GM23338 (cell line): ENCODE results near the gene RADIL. TPM values are rescaled to one million over a fixed set of nuclear protein-coding genes. Genes with fewer than 3 reads are reported as not detected.

Experiments
- ATAC-seq: fragments of 200-7000 bp; cut with Tn5 transposase; 3 replicates; pipeline ENCODE4 v1.9.1; 2020
- DNase-seq: peaks from one replicate; pipeline ENCODE4 v3.0.0-alpha.2; 2015; ENCODE audit warnings: low spot score
- H2AFZ ChIP-seq: fragments of 200-600 bp; sonication (generic); 2 replicates; pipeline ENCODE4 v1.8.0; 2016; ENCODE audit warnings: antibody characterized with exemption, mild to moderate bottlenecking, moderate library complexity
- H3F3A ChIP-seq: fragments of 200-600 bp; sonication (generic); replicated peaks from 2 replicates; pipeline ENCODE4 v1.8.0; 2017; ENCODE audit warnings: antibody characterized with exemption, mixed run types, low read depth
- H3K27ac ChIP-seq: fragments of 200-600 bp; sonication (generic); 2 replicates; pipeline ENCODE4 v1.6.1; 2016; ENCODE audit warnings: low read depth
- H3K27me3 ChIP-seq: fragments of 200-600 bp; sonication (generic); 2 replicates; pipeline ENCODE4 v1.8.0; 2016; ENCODE audit warnings: mild to moderate bottlenecking, mixed run types, moderate library complexity; ENCODE audit not compliant: insufficient read depth
- H3K36me3 ChIP-seq: fragments of 200-600 bp; sonication (generic); 2 replicates; pipeline ENCODE4 v1.8.0; 2016; ENCODE audit warnings: mild to moderate bottlenecking; ENCODE audit not compliant: insufficient read depth
- H3K4me1 ChIP-seq: fragments of 200-600 bp; sonication (generic); 2 replicates; pipeline ENCODE4 v1.8.0; 2016; ENCODE audit warnings: mild to moderate bottlenecking, moderate library complexity; ENCODE audit not compliant: insufficient read depth
- H3K4me2 ChIP-seq: fragments of 200-600 bp; sonication (generic); 2 replicates; pipeline ENCODE4 v1.7.1; 2017; ENCODE audit warnings: mixed run types
- H3K4me3 ChIP-seq: fragments of 200-600 bp; sonication (generic); 2 replicates; pipeline ENCODE4 v1.6.1; 2016; ENCODE audit warnings: mixed run types
- H3K79me2 ChIP-seq: fragments of 200-600 bp; sonication (generic); replicated peaks from 2 replicates; pipeline ENCODE4 v1.8.0; 2017; ENCODE audit warnings: mild to moderate bottlenecking; ENCODE audit not compliant: insufficient read depth
- H3K9me2 ChIP-seq: fragments of 200-600 bp; sonication (generic); 2 replicates; pipeline ENCODE4 v1.8.0; 2017; ENCODE audit not compliant: insufficient read depth
- H4K20me1 ChIP-seq: fragments of 200-600 bp; sonication (generic); replicated peaks from 2 replicates; pipeline ENCODE4 v1.8.0; 2017; ENCODE audit warnings: mild to moderate bottlenecking; ENCODE audit not compliant: insufficient read depth
- H3K27ac Mint-ChIP-seq: 2 replicates; pipeline ENCODE4 v1.8.0; 2020; ENCODE audit warnings: inconsistent platforms, mild to moderate bottlenecking, moderate library complexity, mixed read lengths
- H3K27me3 Mint-ChIP-seq: 3 replicates; pipeline ENCODE4 v1.8.0; 2022; ENCODE audit warnings: low read depth, mild to moderate bottlenecking, moderate library complexity, mixed read lengths, inconsistent platforms; ENCODE audit not compliant: insufficient read depth, poor library complexity
- H3K36me3 Mint-ChIP-seq: 3 replicates; pipeline ENCODE4 v1.8.0; 2021; ENCODE audit warnings: low read depth, mild to moderate bottlenecking, inconsistent platforms, moderate library complexity, mixed read lengths
- H3K4me1 Mint-ChIP-seq: 3 replicates; pipeline ENCODE4 v1.8.0; 2020; ENCODE audit warnings: mild to moderate bottlenecking, inconsistent platforms, mixed read lengths
- H3K4me3 Mint-ChIP-seq: 3 replicates; pipeline ENCODE4 v1.8.0; 2021; ENCODE audit warnings: moderate library complexity, mild to moderate bottlenecking, inconsistent platforms, mixed read lengths
- H3K9me3 Mint-ChIP-seq: 3 replicates; pipeline ENCODE4 v1.8.0; 2020; ENCODE audit warnings: moderate library complexity, mild to moderate bottlenecking, inconsistent platforms, mixed read lengths
- CREB1 ChIP-seq: fragments of 250-450 bp; sonication (Bioruptor Pico); IDR thresholded peaks from 2 replicates; pipeline ENCODE4 v1.5.0; 2020; ENCODE audit warnings: low read depth, mild to moderate bottlenecking, moderate library complexity
- EZH2 ChIP-seq: fragments of 200-600 bp; sonication (generic); IDR thresholded peaks from one replicate; pipeline ENCODE4 v1.8.0; 2017; ENCODE audit warnings: antibody characterized with exemption, mild to moderate bottlenecking, low read depth; ENCODE audit not compliant: unreplicated experiment
- EZH2phosphoT487 ChIP-seq: fragments of 200-600 bp; sonication (generic); IDR thresholded peaks from one replicate; pipeline ENCODE4 v1.8.1; 2018; ENCODE audit warnings: antibody characterized with exemption; ENCODE audit not compliant: unreplicated experiment
- JUNB ChIP-seq: IDR thresholded peaks from one replicate; pipeline ENCODE4 v1.6.1; 2016; ENCODE audit warnings: antibody characterized with exemption; ENCODE audit not compliant: unreplicated experiment
- NANOG ChIP-seq: IDR thresholded peaks from 2 replicates; pipeline ENCODE4 v1.6.1; 2016; ENCODE audit warnings: antibody characterized with exemption, borderline replicate concordance
- POLR2AphosphoS5 ChIP-seq: IDR thresholded peaks from 2 replicates; pipeline ENCODE4 v1.6.1; 2016; ENCODE audit warnings: antibody characterized with exemption, low read depth
- STAT1 ChIP-seq: IDR thresholded peaks from one replicate; pipeline ENCODE4 v1.6.1; 2016; ENCODE audit warnings: antibody characterized with exemption; ENCODE audit not compliant: unreplicated experiment
- ZNF114 ChIP-seq: fragments of 250-450 bp; sonication (Bioruptor Pico); IDR thresholded peaks from 2 replicates; pipeline ENCODE4 v1.5.0; 2020; ENCODE audit warnings: mild to moderate bottlenecking, moderate library complexity
- ZNF331 ChIP-seq: fragments of 250-450 bp; sonication (Bioruptor Pico); IDR thresholded peaks from 2 replicates; pipeline ENCODE4 v1.5.0; 2020; ENCODE audit warnings: low read depth, mild to moderate bottlenecking, moderate library complexity
- polyA plus RNA-seq: library from polyadenylated mRNA; unstranded; fragments of >200 nt; fragmentation: Nextera tagmentation; extraction: Ambion mirVana; gene quantifications from 2 replicates; pipeline ENCODE4 v1.2.1, GENCODE V29; 2016
- total RNA-seq: library from RNA; depleted of rRNA; stranded (reverse); fragments of >200 nt; shearing (Covaris generic); gene quantifications from 2 replicates; pipeline ENCODE4 v1.2.3, GENCODE V29; 2014
- TF ChIP-seq, protein P1 (sequence below), 2 experiments: fragments of 200-600 bp in 1 of 2; sonication (generic) in 1 of 2; conservative IDR thresholded peaks; 2 replicates each; pipeline versions ENCODE4 v1.5.1 to v1.6.1; 2016 to 2017; ENCODE audit warnings: antibody characterized with exemption in 2 of 2, low read depth in 2 of 2, mild to moderate bottlenecking in 2 of 2, moderate library complexity in 1 of 2
- TF ChIP-seq, protein P2 (sequence below): IDR thresholded peaks from 2 replicates; pipeline ENCODE4 v1.6.1; 2016; ENCODE audit warnings: antibody characterized with exemption

Gene RADIL
- total and polyA plus RNA-seq, 2 experiments from 2014 or later = 4.3 to 9.8 TPM

DNA sequence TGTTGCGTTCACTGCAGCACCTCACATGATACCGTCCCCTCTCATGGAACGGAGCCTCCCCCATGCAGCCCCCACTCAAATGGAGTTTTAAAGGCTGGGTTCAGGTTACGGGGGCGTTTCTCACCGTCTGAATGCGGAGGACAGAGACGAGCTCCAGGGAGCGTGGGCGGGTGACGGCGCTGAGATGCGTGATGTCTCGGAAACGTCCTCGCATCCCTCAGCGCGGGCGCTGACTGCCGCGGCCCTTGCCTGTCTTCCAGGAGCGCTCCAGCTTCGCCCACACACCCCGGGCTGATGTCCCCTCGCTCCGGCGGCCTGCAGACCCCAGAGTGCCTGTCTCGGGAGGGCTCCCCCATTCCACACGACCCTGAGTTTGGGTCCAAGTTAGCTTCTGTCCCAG is 124.7 kb downstream of the RADIL start:
- H3K4me1 Mint-ChIP-seq = no peaks in the 10 kb centered on the region

DNA sequence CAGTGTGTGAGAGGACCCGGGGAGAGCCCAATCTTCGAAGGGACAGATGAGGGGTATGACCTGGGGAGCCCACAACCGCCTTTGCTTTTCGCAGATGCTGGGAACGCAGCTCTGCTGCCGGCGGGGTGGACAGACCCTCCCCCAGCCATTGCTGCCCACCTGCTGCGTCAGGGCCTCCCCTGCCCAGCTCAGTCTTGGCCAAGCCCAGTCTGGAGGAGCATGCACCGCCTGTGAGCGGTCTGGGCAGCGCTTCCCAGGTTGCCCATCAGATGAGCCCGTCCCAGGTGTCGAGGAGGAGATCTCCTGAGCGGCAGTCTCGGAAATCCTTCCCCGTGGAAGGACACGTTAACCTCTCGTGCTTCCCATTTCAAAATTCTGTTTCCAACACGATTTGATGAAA is 125.4 kb downstream of the RADIL start:
- H3K4me3 Mint-ChIP-seq = no peak overlapping the region
- Histone ChIP-seq H3K4me3 (no peak overlapping the region), H2AFZ (no peak overlapping the region), H3K36me3 (no peaks in the 10 kb centered on the region; the same call in 1 of the 2 replicates), H3K4me2 (no peak overlapping the region), H3K27ac (no peak overlapping the region), H3K79me2 (no peaks in the 10 kb centered on the region), H3F3A (no peaks in the 10 kb centered on the region), H3K27me3 (no peaks in the 10 kb centered on the region), H3K9me2 (no peaks in the 10 kb centered on the region), H4K20me1 (peaks cover 2% of the 10 kb centered on the region; the same call in 1 of the 2 replicates), H3K4me1 (no peaks in the 10 kb centered on the region)
- TF ChIP-seq POLR2AphosphoS5 (no peak), NANOG (no peak), ZNF114 (no peak)
- no peaks in the 10 kb centered on the region for H3K4me1 Mint-ChIP-seq
- H3K27ac Mint-ChIP-seq = no peak overlapping the region
- DNase-seq (no peak), ATAC-seq (no peak)
- H3K9me3 Mint-ChIP-seq = no peaks in the 10 kb centered on the region
- H3K36me3 Mint-ChIP-seq = peaks cover 16% of the 10 kb centered on the region
- no peaks in the 10 kb centered on the region for H3K27me3 Mint-ChIP-seq

More for the DNA sequence above, 124.7 kb downstream of the RADIL start:
- no peaks in the 10 kb centered on the region for H3K27me3 Mint-ChIP-seq
- peaks cover 16% of the 10 kb centered on the region for H3K36me3 Mint-ChIP-seq
- Histone ChIP-seq H3K9me2 (no peaks in the 10 kb centered on the region), H3K4me2 (no peak overlapping the region), H3F3A (no peaks in the 10 kb centered on the region), H3K27me3 (no peaks in the 10 kb centered on the region), H3K4me1 (no peaks in the 10 kb centered on the region), H3K36me3 (no peaks in the 10 kb centered on the region; the same call in 1 of the 2 replicates), H4K20me1 (no peaks in the 10 kb centered on the region; the same call in 1 of the 2 replicates), H3K79me2 (no peaks in the 10 kb centered on the region), H3K4me3 (no peak overlapping the region), H2AFZ (no peak overlapping the region), H3K27ac (no peak overlapping the region)
- DNase-seq (no peak), ATAC-seq (no peak)
- H3K9me3 Mint-ChIP-seq = no peaks in the 10 kb centered on the region
- H3K4me3 Mint-ChIP-seq = no peak overlapping the region
- TF ChIP-seq JUNB (no peak), EZH2 (no peak), CREB1 (no peak), EZH2phosphoT487 (no peak), NANOG (no peak), POLR2AphosphoS5 (no peak)
- TF ChIP-seq, protein P1, sequence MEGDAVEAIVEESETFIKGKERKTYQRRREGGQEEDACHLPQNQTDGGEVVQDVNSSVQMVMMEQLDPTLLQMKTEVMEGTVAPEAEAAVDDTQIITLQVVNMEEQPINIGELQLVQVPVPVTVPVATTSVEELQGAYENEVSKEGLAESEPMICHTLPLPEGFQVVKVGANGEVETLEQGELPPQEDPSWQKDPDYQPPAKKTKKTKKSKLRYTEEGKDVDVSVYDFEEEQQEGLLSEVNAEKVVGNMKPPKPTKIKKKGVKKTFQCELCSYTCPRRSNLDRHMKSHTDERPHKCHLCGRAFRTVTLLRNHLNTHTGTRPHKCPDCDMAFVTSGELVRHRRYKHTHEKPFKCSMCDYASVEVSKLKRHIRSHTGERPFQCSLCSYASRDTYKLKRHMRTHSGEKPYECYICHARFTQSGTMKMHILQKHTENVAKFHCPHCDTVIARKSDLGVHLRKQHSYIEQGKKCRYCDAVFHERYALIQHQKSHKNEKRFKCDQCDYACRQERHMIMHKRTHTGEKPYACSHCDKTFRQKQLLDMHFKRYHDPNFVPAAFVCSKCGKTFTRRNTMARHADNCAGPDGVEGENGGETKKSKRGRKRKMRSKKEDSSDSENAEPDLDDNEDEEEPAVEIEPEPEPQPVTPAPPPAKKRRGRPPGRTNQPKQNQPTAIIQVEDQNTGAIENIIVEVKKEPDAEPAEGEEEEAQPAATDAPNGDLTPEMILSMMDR (conservative IDR thresholded peaks at IDR 0.05; ENCODE audit: low read depth in 2 of 2) = no peak
- no peak overlapping the region for H3K27ac Mint-ChIP-seq

DNA sequence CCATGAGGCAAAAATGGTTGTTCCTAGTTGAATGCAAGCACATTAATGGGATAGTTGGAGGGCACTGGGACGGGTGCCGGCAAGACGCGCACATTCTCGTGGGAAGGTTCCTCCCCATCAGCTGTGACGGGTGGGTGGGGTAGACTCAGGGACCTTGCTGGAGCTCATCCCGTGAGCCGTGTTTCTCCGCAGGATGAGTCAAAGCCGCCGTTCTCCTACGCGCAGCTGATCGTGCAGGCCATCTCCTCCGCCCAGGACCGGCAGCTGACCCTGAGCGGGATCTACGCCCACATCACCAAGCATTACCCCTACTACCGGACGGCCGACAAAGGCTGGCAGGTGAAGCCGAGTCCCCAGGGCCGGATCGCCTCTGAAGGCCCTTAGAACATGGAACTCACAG is 128.5 kb downstream of the RADIL start:
- Histone ChIP-seq H3K4me2 (no peak overlapping the region), H2AFZ (no peak overlapping the region), H3K27ac (no peak overlapping the region), H3K4me1 (no peaks in the 10 kb centered on the region), H3K9me2 (no peaks in the 10 kb centered on the region), H3F3A (no peaks in the 10 kb centered on the region), H3K27me3 (no peaks in the 10 kb centered on the region), H3K36me3 (no peaks in the 10 kb centered on the region), H3K4me3 (no peak overlapping the region), H4K20me1 (peaks cover 8% of the 10 kb centered on the region; the same call in 1 of the 2 replicates), H3K79me2 (0 out of 2 replicates have a peak, but pooled peaks cover 2% of the 10 kb centered on the region)
- Mint-ChIP-seq H3K27ac (no peak overlapping the region), H3K4me3 (no peak overlapping the region), H3K27me3 (no peaks in the 10 kb centered on the region), H3K9me3 (no peaks in the 10 kb centered on the region), H3K36me3 (peaks cover 10% of the 10 kb centered on the region), H3K4me1 (no peaks in the 10 kb centered on the region)
- ATAC-seq (no peak), DNase-seq (no peak)
- TF ChIP-seq ZNF331 (no peak), EZH2 (no peak), CREB1 (no peak), EZH2phosphoT487 (no peak), POLR2AphosphoS5 (no peak), STAT1 (no peak), JUNB (no peak), ZNF114 (no peak), NANOG (no peak)
- TF ChIP-seq, protein P1 (conservative IDR thresholded peaks at IDR 0.05; ENCODE audit: low read depth in 2 of 2) = no peak
- TF ChIP-seq, protein P2, sequence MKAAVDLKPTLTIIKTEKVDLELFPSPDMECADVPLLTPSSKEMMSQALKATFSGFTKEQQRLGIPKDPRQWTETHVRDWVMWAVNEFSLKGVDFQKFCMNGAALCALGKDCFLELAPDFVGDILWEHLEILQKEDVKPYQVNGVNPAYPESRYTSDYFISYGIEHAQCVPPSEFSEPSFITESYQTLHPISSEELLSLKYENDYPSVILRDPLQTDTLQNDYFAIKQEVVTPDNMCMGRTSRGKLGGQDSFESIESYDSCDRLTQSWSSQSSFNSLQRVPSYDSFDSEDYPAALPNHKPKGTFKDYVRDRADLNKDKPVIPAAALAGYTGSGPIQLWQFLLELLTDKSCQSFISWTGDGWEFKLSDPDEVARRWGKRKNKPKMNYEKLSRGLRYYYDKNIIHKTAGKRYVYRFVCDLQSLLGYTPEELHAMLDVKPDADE = no peak
